GM10266 (cell line): ENCODE results near the gene NEDD4L.
"Not testable (repeated sequence)": the region's sequence is repeated elsewhere in the genome, so short reads cannot be mapped to it uniquely, and the experiment has no call there.

Experiments
- DNase-seq: peaks from one replicate; pipeline ENCODE4 v3.0.0; 2012; ENCODE audit errors: extremely low spot score
- CTCF ChIP-seq: IDR thresholded peaks from 2 replicates; pipeline ENCODE4 v1.5.1; 2012; ENCODE audit warnings: mild to moderate bottlenecking, low read depth; ENCODE audit not compliant: control insufficient read depth, insufficient read depth; ENCODE audit errors: missing control alignments

The NEDD4L gene

DNA sequence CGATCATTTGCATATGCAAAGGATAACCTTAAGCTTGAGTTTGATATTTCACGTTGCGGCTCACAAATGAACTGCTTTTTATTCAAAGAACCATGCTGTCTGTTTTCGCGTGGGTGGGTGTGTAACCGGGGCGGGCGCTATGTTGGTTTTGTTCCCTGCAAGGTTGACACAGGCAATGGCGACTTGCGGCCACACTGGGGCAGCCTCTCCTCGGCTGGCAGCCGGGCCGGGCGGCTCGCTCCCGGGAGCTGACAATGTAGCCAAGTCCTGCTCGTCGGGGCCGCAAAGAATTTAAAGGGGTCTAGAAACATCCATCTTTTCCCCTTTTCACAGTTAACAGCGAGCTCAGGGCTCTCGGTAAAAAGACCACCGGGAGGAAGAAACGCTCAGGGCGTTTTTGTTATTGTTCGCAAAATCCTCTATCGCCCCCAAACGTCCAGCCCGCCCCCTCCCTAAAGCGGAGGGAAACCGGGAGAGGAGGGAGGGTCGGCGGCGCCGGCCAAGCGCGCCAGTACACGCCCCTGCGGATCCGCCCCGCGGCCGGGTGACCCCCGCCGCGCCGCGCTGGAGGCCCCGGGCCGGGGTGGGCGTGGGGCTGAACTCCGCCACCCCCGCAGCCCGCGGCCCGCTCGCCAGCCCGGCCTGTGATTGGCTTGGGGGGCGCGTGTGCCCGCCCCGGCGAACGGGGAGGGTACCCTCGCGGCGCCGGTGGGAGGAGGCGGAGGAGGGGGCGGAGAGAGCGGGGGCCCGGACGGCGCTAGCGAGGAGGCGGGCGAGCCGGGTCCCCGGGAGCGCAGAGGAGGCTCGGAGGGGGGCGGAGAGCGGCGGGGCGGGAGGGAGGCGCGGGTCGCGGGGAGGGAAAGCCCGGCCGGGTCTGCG lies at the start of gene NEDD4L:
Gene NEDD4L (plus strand): TSS at position 736 of the 879 bp plus-strand sequence. CDS start 435 bp downstream, outside the sequence.
- DNase-seq = peak; percentile 87
- peak; percentile 85 for TF ChIP-seq CTCF

DNA sequence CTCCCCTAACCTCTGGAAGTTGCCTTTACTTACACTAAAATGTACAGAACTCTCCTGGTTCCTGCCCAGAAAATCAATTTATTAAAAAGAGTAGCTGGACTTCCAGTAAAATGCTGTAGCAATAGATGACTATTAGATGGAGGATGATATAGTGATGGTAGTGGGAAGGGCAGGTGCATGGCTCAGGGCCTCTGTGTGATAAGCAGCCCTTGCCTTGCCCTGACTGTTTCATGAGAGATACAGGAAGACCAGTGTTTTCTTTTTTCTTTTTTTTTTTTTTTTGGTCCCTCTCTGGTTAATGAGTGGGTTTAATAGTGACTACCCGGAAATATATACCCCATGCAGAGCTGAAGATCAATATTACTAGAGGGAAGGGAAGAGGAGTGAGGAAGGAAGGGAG lies 48.7 kb upstream of the NEDD4L start:
- no peak for TF ChIP-seq CTCF
- no peak for DNase-seq

GRCh38 chr18:57996894-57997293 lies 47.1 kb upstream of the NEDD4L start:
- not testable (repeated sequence) for DNase-seq

- DNase-seq = no peak
- TF ChIP-seq CTCF = no peak
Observed at GRCh38 chr18:57997820-57998219, 46.2 kb upstream of the NEDD4L start.

- no peak for DNase-seq
- TF ChIP-seq CTCF = no peak
Observed at GRCh38 chr18:57998461-57998860, 45.6 kb upstream of the NEDD4L start.

DNA sequence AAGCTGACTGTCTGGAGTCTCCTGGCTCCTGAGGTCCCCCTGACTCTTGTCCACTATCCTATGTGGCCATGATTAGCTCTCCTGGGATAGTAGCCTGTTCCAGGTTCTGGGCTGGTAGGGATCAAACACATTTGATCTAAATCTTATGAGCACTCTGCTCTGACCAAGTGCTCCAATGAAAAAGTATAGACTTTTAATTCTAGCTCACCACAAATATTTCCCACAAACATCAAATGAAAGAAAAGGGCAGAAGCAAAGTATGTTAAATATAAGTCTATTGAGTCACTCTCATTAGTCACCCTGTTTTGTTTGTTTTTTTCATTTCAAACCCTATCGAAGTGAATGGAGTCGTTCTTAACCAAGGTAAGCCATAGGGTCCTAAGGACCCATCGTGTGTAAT lies 39.7 kb upstream of the NEDD4L start:
- TF ChIP-seq CTCF = no peak
- no peak for DNase-seq

GRCh38 chr18:58005011-58005410 lies 39.0 kb upstream of the NEDD4L start:
- DNase-seq = no peak
- no peak for TF ChIP-seq CTCF
